TTC549 (cell line): ENCODE measurements around the gene POU5F1.
"Not testable (repeated sequence)": the region's sequence is repeated elsewhere in the genome, so short reads cannot be mapped to it uniquely, and the experiment has no call there.

Experiments used
- FAIRE-seq: peaks from 2 replicates; lab custom pipeline; 2012; peaks lifted over from hg19 to GRCh38; lab: Jason Lieb, UNC

The POU5F1 gene

DNA sequence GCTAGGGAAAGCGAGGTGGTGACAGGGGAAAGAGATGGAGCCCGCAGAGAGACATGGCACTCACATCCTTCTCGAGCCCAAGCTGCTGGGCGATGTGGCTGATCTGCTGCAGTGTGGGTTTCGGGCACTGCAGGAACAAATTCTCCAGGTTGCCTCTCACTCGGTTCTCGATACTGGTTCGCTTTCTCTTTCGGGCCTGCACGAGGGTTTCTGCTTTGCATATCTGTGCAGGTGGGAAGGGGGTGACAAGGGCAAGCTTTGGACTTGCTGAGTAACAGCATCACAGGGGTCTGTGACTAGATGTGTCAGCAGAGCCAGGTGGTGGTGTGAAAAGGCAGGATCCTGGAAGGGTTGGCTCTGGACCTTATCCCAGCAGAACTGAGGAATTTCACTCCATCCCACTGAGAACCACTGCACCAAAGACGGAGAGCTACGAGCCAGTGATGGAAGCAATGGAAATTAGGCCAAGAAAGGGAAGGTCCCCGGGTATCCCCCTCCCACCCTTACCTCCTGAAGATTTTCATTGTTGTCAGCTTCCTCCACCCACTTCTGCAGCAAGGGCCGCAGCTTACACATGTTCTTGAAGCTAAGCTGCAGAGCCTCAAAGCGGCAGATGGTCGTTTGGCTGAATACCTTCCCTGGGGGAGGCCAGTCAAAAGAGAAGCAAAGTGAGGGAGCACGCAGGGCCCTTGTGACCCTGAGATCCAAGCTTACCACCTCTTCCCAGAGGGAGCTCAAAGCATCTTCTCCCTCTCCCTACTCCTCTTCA is 5.2 kb downstream of the POU5F1 start:
- FAIRE-seq: not testable (repeated sequence)

- not testable (repeated sequence) for FAIRE-seq
Observed at GRCh38 chr6:31164475-31165063, 5.9 kb downstream of the POU5F1 start.

DNA sequence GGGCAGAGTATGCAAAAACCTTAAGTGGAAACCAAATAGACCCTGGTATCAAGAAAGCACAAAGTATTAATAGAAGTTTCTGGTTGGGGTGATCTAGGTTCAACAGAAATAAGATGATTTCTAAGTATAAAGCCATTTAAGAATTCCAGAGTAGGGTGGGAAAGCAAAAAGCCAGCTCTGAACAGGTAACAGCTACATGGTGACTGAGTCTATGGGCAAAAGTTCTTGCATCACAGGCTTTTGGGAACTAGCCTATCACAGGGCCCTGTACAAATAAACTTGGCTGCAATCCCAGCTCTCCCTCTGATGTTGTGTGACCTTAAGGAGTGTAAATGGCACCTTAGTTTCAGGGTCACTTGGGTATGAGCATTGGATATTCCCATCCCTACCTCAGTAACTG is 6.6 kb downstream of the POU5F1 start:
- no peak for FAIRE-seq

DNA sequence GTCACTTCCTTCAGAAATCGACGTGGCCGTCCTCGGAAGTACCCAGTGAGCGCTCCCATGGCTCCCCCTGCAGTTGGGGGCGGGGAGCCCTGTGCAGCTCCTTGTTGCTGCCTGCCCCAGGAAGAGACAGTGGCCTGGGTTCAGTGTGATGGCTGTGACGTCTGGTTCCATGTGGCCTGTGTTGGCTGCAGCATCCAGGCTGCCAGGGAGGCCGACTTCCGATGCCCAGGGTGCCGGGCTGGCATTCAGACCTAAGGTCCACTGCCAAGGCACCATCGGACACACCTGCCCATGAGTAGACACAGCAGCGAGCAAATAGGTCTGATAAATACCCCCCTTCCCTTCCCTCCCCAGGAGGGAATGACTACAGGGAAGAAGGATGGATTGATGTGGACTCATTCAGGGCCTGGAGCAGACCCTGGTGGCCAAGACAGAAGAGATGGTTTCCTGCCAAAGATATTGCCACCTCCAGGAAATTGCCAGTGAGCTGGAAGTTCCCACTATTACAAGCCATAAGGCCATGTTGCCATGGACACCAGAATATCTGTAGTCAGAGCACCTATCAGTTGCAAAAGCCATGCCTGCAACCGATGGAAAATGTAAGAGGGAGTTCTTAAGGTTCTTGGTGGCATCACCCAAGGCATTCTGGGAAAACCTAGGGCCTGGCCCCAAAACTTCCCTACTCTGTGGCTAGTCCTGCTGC is 7.9 kb downstream of the POU5F1 start:
- FAIRE-seq: no peak

GRCh38 chr6:31161216-31162126 is 9.0 kb downstream of the POU5F1 start:
- FAIRE-seq: no peak

- FAIRE-seq: no peak
Observed at GRCh38 chr6:31158863-31159855, 11.3 kb downstream of the POU5F1 start.

GRCh38 chr6:31158140-31158862 is 12.2 kb downstream of the POU5F1 start, which contains the start of gene TCF19:
TSS of gene TCF19 (plus strand) at chr6:31158589. CDS start at chr6:31159470, 881 bp downstream.
- peak; percentile 92 for FAIRE-seq

DNA sequence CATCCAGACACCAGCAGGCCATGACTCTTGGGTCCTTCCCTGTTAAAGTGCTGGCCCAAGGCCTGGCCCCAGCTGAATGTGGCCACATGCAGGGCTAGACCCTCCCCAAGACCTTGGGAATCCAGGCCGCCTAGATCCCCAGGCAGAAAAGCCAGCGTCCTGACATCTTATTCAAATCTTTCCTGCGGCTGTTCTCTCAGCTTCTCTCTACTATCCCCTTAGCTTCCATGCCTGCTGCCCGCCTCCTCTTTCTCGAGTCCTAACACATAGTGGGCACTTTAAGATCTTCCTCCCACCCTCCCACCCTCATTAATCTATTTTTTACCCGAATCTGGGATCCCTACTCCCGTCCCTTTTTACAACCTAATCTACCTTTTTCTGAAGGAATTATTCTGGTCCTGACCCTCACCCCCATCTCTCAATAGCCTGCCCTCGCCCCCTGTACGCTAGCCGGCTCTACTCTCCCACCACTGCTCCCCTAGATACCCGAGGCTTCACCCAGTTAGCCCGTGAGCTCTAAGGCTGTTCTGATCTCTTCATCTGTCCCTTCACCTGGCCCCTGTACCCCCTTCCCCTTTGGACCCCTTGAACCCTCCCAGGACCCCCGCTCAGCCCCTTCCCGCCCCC is 12.9 kb downstream of the POU5F1 start, which contains the start of gene CCHCR1:
TSS of gene CCHCR1 (minus strand) at position 290 of the 627 bp plus-strand sequence. CDS start at position 88, 202 bp downstream.
- FAIRE-seq: no peak

DNA sequence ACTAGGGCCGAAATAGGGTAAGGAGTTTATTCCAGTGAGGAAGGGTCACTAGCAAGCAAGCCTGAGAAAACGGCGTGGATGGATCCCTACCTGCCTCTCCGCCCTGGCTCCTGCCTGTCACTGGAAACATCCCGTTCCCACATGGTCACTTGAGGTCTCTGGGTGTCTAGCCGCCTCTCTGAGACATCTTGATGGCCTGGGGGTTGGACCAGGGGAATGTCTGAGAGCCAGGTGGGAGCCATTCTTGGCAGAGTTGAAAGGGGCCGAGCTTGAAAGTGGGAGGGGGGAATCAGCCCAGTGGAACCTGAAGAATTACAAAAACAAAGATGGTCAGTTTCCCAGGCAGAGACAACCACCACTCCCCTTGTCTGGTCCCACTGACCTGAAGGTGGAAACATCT is 13.8 kb downstream of the POU5F1 start:
- no peak for FAIRE-seq

DNA sequence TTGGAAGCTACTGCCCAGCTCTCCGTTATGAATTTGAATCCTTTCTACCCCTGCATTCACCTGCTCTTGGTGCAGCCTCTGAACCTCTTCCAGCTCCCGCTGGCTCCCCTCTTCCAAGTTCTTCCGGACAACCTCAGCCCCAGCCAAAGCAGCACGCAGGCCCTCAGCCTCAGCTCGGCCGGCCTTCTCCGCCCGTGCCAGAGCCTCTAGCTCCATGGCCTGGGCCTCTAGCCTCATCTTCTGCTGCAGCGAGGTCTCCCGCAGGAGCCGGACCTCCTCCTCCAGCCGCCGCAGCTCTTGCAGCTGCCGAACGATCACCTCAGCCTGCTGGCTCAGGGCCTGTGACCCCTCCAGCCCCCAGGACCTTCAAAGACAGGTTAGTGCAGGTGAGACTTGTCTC is 16.0 kb downstream of the POU5F1 start:
- no peak for FAIRE-seq

DNA sequence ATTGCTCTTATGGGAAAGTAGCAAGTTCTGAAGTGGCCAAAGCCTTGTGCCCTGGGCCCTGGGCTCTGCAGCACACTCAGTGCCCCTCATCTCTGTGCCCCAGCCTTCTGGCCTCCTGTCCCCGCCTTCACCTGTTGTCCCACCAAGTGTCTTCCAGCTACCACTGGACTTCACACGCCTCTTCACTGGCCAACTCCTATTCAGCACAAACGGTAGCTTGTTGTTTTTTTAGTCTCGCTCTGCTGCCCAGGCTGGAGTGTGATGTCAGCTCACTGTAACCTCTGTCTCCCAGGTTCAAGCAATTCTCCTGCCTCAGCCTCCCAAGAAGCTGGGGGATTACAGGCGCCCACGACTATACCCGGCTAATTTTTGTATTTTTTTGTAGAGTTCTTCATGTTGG is 17.7 kb downstream of the POU5F1 start:
- no peak for FAIRE-seq

GRCh38 chr6:31149827-31150447 is 20.5 kb downstream of the POU5F1 start:
- no peak for FAIRE-seq

DNA sequence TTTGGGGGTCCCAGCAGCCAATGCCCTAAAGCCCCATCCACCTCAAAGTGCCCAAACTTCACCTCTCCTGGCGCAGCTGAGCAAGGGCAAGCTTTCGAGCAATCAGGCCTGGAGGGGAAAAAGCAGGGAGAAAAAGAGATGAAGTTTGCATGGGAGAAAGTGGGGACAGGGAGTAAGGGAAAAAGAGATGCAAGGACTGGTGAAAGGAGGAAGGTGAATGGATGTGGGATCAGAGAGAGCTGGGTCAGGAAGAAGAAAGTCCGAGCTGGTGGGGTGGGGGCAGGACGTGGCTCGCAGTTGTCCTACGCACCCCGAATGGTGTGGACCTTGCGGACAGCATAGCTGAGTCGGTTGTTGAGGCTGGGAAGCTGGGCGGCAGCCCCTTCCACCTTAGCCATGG is 25.1 kb downstream of the POU5F1 start:
- FAIRE-seq: no peak

- FAIRE-seq: no peak
Observed at GRCh38 chr6:31144970-31145340, 25.5 kb downstream of the POU5F1 start.

DNA sequence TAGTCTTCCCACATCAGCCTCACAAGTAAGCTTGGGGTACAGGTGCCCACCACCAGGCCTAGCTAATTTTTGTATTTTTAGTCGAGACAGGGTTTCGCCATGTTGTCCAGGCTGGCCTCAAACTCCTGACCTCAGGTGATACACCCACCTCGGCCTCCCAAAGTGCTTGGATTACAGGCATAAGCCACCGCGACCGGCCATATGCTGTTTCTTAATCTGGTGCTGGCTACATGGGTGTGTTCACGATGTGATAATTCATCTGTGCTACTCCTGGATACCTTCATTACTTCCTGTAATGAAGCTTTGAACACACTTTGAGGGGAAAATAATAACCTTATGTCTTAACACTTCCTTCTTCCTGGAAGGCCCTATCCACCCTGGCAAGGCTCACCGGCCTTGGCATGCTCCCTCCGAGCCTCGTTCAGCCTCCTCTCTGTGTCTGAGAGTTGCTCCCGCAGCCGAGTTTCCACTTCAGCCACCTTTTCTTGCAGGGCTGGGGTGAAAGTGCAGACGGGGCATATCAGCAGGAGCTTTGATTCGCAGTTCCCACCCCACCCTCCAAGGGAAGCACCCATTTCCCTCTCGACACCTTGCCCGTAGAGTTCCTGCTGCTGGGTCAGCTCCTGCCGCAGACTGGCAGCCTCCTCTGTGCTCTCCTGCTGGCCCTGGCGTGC is 26.0 kb downstream of the POU5F1 start:
- no peak for FAIRE-seq

- no peak for FAIRE-seq
Observed at GRCh38 chr6:31143148-31143547, 27.3 kb downstream of the POU5F1 start.

DNA sequence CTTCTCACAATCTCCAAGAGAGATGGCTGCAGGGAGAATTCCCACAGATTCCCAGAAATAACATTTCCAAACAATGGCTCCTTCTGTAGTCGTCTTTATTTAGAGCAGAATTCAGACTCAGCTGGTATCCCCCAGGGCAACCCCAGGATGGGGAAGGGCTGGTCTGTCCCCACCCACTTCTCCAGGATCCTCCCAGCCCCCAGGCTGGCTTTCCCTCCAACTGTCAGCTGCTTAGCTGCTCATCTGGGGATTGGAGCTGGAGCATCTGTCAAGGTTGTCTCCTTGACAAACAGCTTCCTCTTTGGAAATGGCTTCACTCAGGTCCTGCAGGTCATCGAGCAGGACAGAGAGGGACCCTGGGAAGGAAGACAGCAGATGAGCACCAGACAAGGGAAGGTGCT is 28.1 kb downstream of the POU5F1 start:
- FAIRE-seq: no peak

- FAIRE-seq: no peak
Observed at GRCh38 chr6:31140643-31141042, 29.8 kb downstream of the POU5F1 start.

DNA sequence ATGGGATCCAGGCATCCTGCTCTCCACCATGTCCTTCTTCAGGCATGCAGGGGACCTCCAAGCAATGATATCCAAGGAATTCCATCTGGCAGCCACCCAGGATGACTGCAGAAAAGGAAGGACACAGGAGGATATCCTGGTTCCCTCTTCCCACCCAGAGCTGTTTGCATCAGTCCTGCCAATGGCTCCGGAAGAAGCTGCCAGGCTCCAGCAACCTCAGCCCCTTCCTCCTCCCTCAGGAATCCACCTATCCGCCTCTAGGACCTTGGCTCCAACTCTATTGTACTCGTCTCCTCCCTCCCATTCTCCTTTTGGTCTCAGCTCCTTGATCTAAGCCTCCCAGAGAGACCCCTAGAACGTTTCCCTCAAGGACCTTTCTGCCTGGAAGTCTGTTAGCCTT is 30.9 kb downstream of the POU5F1 start:
- no peak for FAIRE-seq
